Subcutaneous adipose tissue (tissue), 4 donors: Measurements from ENCODE around the gene LY6G6F. TPM values are rescaled to one million over a fixed set of nuclear protein-coding genes. Genes with fewer than 3 reads are reported as not detected.

Source experiments
- total RNA-seq, 4 donors: library from RNA; depleted of rRNA; stranded (reverse); fragments of >200 nt; gene quantifications; one replicate each; pipeline ENCODE4 v1.1.0, GENCODE V29; 2016
- TF ChIP-seq, protein P1 (sequence below): fragments of 450-650 bp; IDR thresholded peaks from one replicate; pipeline ENCODE4 v1.5.1; 2016; ENCODE audit warnings: low read depth, mild to moderate bottlenecking, control low read depth, antibody characterized with exemption, moderate library complexity

Gene LY6G6F
- total RNA-seq, 4 donors from 2014 or later = not detected

GRCh38 chr6:31736768-31737314 is 30.2 kb downstream of the LY6G6F start:
- TF ChIP-seq, protein P1, sequence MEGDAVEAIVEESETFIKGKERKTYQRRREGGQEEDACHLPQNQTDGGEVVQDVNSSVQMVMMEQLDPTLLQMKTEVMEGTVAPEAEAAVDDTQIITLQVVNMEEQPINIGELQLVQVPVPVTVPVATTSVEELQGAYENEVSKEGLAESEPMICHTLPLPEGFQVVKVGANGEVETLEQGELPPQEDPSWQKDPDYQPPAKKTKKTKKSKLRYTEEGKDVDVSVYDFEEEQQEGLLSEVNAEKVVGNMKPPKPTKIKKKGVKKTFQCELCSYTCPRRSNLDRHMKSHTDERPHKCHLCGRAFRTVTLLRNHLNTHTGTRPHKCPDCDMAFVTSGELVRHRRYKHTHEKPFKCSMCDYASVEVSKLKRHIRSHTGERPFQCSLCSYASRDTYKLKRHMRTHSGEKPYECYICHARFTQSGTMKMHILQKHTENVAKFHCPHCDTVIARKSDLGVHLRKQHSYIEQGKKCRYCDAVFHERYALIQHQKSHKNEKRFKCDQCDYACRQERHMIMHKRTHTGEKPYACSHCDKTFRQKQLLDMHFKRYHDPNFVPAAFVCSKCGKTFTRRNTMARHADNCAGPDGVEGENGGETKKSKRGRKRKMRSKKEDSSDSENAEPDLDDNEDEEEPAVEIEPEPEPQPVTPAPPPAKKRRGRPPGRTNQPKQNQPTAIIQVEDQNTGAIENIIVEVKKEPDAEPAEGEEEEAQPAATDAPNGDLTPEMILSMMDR = no peak

DNA sequence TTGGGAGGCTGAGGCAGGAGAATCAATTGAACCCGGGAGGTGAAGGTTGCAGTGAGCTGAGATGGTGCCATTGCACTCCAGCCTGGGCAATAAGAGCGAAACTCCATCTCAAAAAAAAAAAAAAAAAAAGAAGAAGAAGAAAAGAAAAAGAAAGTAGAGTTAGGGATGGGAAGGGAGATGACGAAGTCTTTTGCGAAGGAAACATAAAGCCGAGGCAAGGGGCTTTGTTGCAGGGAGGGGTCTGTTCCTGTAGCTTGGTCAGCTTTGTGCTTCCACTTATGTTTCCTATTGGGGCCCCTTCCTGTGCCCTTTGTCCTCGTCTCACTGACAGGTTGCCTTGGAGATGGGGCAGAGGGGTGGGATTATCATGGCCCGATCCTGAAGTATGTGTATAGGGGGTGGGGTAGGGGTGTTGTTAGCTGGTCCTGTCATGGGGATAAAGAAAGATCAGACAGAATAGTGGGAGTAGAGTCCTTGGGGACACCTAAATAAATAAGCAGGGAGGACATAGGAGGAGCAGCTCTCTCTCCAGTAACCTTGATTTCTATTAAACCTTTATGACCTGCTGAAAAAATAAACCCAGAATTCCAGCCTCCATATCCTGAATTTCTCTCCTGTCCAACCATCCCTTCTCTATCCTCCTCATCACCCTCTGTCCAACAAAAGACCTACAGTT is 30.8 kb downstream of the LY6G6F start:
- TF ChIP-seq, protein P1 = no peak

- TF ChIP-seq, protein P1 = no peak
Measured at GRCh38 chr6:31737991-31738979, 31.6 kb downstream of the LY6G6F start.

- TF ChIP-seq, protein P1 = no peak
Measured at GRCh38 chr6:31739639-31740396, 33.2 kb downstream of the LY6G6F start, which contains the start of gene MSH5. MSH5 (plus strand) TSS chr6:31740005; CDS start chr6:31740467, 462 bp downstream.

DNA sequence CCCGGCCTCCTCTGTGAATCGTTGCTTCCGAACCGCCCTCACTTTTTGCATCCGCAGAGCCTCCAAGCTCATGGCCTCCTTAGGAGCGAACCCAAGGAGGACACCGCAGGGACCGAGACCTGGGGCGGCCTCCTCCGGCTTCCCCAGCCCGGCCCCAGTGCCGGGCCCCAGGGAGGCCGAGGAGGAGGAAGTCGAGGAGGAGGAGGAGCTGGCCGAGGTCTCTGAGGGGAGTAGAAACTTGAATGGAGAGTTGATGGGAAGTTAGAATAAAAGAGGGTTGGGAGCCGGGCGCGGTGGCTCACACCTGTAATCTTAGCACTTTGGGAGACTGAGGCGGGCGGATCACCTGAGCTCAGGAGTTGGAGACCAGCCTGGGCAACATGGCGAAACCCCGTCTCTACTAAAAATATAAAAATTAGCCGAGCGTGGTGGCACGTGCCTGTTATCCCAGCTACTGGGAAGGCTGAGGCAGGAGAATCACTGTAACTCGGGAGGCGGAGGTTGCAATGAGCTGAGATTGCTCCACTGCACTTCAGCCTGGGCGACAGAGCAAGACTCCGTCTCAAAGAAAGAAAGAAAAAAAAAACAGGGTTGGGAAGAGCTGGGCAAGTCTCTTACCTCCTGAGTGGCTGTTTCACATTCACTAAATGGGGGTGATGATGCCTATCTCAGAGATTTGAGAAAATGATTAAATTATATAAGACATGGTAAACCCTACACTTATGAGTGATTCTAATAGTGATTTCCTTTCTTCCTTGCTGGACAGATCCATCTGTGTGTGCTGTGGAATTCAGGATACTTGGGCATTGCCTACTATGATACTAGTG is 33.9 kb downstream of the LY6G6F start:
- TF ChIP-seq, protein P1 = no peak

- TF ChIP-seq, protein P1 = no peak
Measured at GRCh38 chr6:31741815-31742214, 35.1 kb downstream of the LY6G6F start.
